Left ventricle myocardium inferior (tissue), 1 donor: ENCODE results near the gene HOXB5. TPM values are rescaled to one million over a fixed set of nuclear protein-coding genes. Genes with fewer than 3 reads are reported as not detected.

Source experiments
- DNase-seq: peaks from one replicate; pipeline ENCODE4 v3.0.0-alpha.2; 2020
- H3K27ac ChIP-seq: fragments of 200-600 bp; replicated peaks from 2 replicates; pipeline ENCODE4 v1.8.0; 2021
- H3K27me3 ChIP-seq: fragments of 200-600 bp; 2 replicates; pipeline ENCODE4 v1.8.0; 2021; ENCODE audit warnings: low read depth
- H3K36me3 ChIP-seq: fragments of 200-600 bp; 2 replicates; pipeline ENCODE4 v1.8.0; 2021
- H3K4me1 ChIP-seq: fragments of 200-600 bp; 2 replicates; pipeline ENCODE4 v1.8.0; 2021
- H3K4me3 ChIP-seq: fragments of 200-600 bp; 2 replicates; pipeline ENCODE4 v1.8.0; 2021; ENCODE audit warnings: mild to moderate bottlenecking, moderate library complexity
- H3K9me3 ChIP-seq: fragments of 200-600 bp; replicated peaks from 2 replicates; pipeline ENCODE4 v1.8.0; 2021
- intact Hi-C: fragments of 100-400 bp; cut with micrococcal nuclease; formaldehyde crosslinking; loops from one replicate; pipeline ENCODE4 v1.11.0; 2022
- total RNA-seq: library from RNA; stranded (reverse); fragmentation: NEBNext Ultra II Directional; extraction: Animal tissue kit (Norgen Biotek cat#: 25700); gene quantifications from one replicate; pipeline ENCODE4 v1.2.1, GENCODE V29; 2021
- TF ChIP-seq, protein P1 (sequence below): fragments of 200-600 bp; IDR thresholded peaks from 2 replicates; pipeline ENCODE4 v1.8.0; 2021; ENCODE audit warnings: antibody characterized with exemption, mild to moderate bottlenecking, borderline replicate concordance
- donor health status: DM: no; HTN: yes; CAD: no; lungs with severe emphysema.

Gene HOXB5
- total RNA-seq, 1 donor from 2014 or later, result not detected

DNA sequence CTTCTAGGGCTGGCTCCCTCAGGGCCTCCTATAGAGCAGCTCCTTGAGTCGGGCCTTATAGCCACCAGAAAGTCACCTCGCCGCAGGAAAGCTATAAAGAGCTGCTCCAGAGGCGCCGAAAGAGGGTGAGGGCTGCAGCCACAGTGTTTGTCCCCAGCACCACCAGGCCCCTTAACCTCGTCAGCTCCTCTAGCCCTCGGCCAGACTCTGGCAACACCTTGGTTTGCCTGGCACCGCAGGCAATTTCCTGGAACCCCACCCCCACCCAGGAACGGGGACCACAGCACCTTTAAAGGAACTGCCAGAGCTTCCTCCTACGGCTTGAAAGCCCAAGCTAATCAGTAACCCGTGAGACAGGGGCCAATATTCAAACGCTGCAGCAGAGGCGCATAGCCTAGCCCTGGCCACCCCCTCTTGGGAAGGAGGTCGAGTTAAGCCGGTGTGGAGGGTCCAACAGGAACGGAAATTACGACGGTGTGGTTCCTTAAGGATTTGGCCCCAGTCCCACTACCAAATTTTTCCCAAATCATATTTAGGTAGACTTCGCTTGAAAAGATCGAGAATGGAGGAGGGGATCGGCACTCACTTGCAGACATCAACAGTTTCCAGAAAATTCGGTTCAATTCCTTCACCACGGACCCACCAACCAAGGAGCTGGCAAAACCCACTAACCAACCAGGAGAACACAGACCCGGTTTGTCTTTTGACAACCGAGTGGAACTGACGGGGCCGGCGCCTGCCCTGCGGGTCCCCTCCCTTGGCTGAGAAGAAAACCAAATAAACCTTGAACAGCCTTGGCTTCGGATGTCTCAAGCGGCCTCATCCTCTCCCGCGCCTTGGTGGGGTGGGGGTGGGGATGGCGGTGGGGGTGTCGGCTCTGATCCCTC is 8.2 kb upstream of the HOXB5 start:
- no peak for DNase-seq
- Histone ChIP-seq H3K36me3 (no peaks in the 10 kb centered on the region), H3K9me3 (no peaks in the 10 kb centered on the region), H3K4me3 (peak overlapping the region; percentile 11), H3K4me1 (peaks cover 20% of the 10 kb centered on the region), H3K27ac (no peak overlapping the region), H3K27me3 (peaks cover 100% of the 10 kb centered on the region)
- TF ChIP-seq, protein P1, sequence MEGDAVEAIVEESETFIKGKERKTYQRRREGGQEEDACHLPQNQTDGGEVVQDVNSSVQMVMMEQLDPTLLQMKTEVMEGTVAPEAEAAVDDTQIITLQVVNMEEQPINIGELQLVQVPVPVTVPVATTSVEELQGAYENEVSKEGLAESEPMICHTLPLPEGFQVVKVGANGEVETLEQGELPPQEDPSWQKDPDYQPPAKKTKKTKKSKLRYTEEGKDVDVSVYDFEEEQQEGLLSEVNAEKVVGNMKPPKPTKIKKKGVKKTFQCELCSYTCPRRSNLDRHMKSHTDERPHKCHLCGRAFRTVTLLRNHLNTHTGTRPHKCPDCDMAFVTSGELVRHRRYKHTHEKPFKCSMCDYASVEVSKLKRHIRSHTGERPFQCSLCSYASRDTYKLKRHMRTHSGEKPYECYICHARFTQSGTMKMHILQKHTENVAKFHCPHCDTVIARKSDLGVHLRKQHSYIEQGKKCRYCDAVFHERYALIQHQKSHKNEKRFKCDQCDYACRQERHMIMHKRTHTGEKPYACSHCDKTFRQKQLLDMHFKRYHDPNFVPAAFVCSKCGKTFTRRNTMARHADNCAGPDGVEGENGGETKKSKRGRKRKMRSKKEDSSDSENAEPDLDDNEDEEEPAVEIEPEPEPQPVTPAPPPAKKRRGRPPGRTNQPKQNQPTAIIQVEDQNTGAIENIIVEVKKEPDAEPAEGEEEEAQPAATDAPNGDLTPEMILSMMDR, result no peak
- intact Hi-C loops, result no loop called here

DNA sequence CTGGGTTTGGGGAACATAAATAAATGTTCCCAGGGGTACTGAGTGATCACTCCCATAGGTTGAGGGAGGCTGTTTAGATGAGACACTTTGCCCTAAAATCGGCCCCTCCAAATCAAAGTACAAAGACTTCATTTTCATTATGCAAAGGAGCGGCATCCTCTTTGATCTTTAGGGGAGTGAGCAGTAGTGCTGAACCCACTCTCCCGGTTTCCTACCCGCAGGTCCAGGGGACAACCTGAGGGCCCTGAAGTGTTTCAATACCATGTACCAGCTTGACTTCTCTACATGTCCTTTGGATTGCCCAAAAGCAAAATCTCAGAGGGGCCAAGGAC is 7.6 kb upstream of the HOXB5 start:
- Histone ChIP-seq H3K4me1 (peaks cover 25% of the 10 kb centered on the region), H3K27me3 (peaks cover 100% of the 10 kb centered on the region)
- intact Hi-C loops, result no loop called here

DNA sequence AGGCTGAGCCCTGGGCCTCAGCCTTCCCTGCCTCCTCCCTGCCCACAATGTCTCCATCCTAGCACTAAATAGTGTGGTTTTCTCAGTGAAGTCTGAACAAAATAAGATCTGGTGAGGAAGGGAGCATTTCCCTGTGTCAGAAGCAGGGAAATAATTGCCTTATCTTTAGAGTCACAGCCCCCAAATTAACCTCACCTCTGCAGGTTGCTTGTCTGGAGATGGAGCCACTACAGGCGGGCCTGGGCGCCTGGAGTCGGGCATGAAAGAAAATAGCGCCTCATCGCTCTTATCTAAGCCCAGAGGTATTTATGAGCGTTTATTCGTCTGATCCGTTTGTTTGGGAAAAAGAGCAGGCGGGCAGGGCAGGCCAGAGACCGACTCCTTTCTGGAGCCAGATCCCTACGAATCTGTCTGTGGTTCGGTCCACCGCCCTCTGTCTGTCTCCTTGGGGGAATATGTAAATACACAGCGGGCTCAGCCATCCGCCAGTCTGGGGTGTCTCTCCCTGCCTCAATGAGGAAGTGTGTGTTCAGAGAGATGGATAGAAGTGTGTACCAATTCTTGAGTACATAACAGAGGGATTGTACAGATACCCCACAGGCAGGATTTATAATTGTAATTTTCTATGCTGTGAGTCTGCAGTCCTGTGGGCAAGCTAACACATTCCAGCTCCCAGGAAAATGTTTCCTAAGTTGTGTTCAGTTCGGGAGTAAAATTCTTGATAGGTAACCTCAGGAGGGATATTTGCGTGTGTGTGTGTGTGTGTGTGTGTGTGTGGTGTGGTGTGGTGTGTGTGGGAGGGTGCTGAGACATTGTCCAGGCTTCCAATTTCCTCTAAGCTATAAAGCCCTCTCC is 6.9 kb upstream of the HOXB5 start:
- no peak for DNase-seq
- no peaks in the 10 kb centered on the region for H3K36me3 ChIP-seq
- no peak overlapping the region for H3K4me3 ChIP-seq
- H3K27ac ChIP-seq, result no peak overlapping the region
- H3K9me3 ChIP-seq, result no peaks in the 10 kb centered on the region
- peaks cover 100% of the 10 kb centered on the region for H3K27me3 ChIP-seq
- TF ChIP-seq, protein P1, result no peak
- H3K4me1 ChIP-seq, result peaks cover 28% of the 10 kb centered on the region
- intact Hi-C loops, result no loop called here

More for the DNA sequence above, 7.6 kb upstream of the HOXB5 start:
- Histone ChIP-seq H3K4me3 (no peak overlapping the region), H3K36me3 (no peaks in the 10 kb centered on the region), H3K27ac (no peak overlapping the region), H3K9me3 (no peaks in the 10 kb centered on the region)
- TF ChIP-seq, protein P1, result no peak
- no peak for DNase-seq

DNA sequence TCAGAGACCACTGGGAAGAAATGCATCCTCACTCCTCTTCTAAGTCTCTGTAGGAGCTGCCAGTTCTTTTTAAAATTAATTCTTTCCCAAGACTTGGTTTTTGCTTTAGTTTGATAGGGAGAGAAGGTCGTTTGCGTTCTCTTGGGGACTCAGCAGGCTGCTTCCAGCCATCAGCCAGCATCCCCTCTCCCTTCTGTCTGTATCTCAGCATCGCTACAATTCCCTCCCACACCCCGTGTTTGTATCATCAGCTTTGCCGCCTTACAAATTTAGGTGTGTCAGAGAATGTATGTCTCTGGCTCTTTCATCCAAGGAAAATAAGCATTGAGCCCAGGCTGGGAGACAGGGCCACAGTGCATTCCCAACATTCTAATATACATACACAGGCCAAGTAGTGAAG is 5.8 kb upstream of the HOXB5 start:
- DNase-seq, result no peak
- Histone ChIP-seq H3K4me1 (peaks cover 29% of the 10 kb centered on the region), H3K27ac (no peak overlapping the region), H3K36me3 (no peaks in the 10 kb centered on the region), H3K4me3 (no peak overlapping the region), H3K9me3 (no peaks in the 10 kb centered on the region), H3K27me3 (peaks cover 100% of the 10 kb centered on the region)
- TF ChIP-seq, protein P1, result no peak
- intact Hi-C loops, result no loop called here

DNA sequence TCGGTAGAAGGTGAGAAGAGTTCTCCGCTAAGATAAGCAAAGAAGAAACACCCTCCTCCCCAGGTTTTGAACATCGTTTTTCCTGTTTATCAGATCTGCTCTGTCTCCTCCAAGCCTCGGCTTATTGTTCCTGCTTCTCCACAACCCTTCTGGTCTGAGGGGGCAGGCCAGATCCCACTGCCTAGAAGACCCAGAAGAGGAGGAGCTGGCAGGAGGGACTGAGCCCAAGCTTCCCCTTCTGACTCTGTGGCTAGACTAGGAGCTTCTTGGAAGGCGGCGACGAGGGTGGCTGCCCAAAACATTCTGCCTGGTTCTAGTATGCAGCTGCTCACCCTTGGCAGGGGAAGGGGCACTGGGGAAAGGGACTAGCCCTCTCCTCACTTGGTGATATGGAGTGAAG is 5.2 kb upstream of the HOXB5 start:
- DNase-seq, result no peak
- H3K4me3 ChIP-seq, result no peak overlapping the region
- no peaks in the 10 kb centered on the region for H3K9me3 ChIP-seq
- no peak overlapping the region for H3K27ac ChIP-seq
- TF ChIP-seq, protein P1, result no peak
- peaks cover 35% of the 10 kb centered on the region for H3K4me1 ChIP-seq
- intact Hi-C loops, result no loop called here
- peaks cover 100% of the 10 kb centered on the region for H3K27me3 ChIP-seq
- H3K36me3 ChIP-seq, result no peaks in the 10 kb centered on the region
